CD4-positive, alpha-beta T cell treated with Interleukin-15 for 4 hours (primary cell): ENCODE data around the gene MYL7.
"Not testable (repeated sequence)": the region's sequence is repeated elsewhere in the genome, so short reads cannot be mapped to it uniquely, and the experiment has no call there.

ENCODE experiments used
- DNase-seq: peaks from one replicate; pipeline ENCODE4 v3.0.0-alpha.2; 2020; ENCODE audit warnings: low spot score

The MYL7 gene

GRCh38 chr7:44141221-44141850 lies at the start of gene MYL7:
MYL7 (minus strand) TSS chr7:44141332; CDS start chr7:44141305, 27 bp downstream.
- DNase-seq, result no peak

- DNase-seq, result no peak
Measured at GRCh38 chr7:44189993-44190872, 49.1 kb upstream of the MYL7 start.

GRCh38 chr7:44189286-44189992 lies 48.3 kb upstream of the MYL7 start, which contains the start of gene GCK:
GCK (minus strand) TSS chr7:44189439; CDS start chr7:44188953, 486 bp downstream.
- DNase-seq, result no peak

- DNase-seq, result no peak
Measured at GRCh38 chr7:44188480-44189225, 47.5 kb upstream of the MYL7 start.

- no peak for DNase-seq
Measured at GRCh38 chr7:44187636-44188416, 46.7 kb upstream of the MYL7 start.

- no peak for DNase-seq
Measured at GRCh38 chr7:44186736-44187135, 45.6 kb upstream of the MYL7 start.

- DNase-seq, result no peak
Measured at GRCh38 chr7:44185729-44186128, 44.6 kb upstream of the MYL7 start.

GRCh38 chr7:44184873-44185446 lies 43.8 kb upstream of the MYL7 start:
- no peak for DNase-seq

GRCh38 chr7:44184206-44184872 lies 43.2 kb upstream of the MYL7 start:
- no peak for DNase-seq

GRCh38 chr7:44183386-44183785 lies 42.3 kb upstream of the MYL7 start:
- DNase-seq, result no peak

- DNase-seq, result no peak
Measured at GRCh38 chr7:44182827-44183226, 41.7 kb upstream of the MYL7 start.

GRCh38 chr7:44180631-44181030 lies 39.5 kb upstream of the MYL7 start:
- DNase-seq, result no peak

GRCh38 chr7:44177570-44178131 lies 36.5 kb upstream of the MYL7 start:
- DNase-seq, result no peak

- no peak for DNase-seq
Measured at GRCh38 chr7:44176486-44176885, 35.4 kb upstream of the MYL7 start.

- no peak for DNase-seq
Measured at GRCh38 chr7:44175730-44176129, 34.6 kb upstream of the MYL7 start.

GRCh38 chr7:44174694-44174948 lies 33.5 kb upstream of the MYL7 start:
- not testable (repeated sequence) for DNase-seq

GRCh38 chr7:44173911-44174693 lies 33.0 kb upstream of the MYL7 start:
- DNase-seq, result no peak

GRCh38 chr7:44172803-44173424 lies 31.8 kb upstream of the MYL7 start:
- DNase-seq, result no peak

GRCh38 chr7:44172352-44172751 lies 31.2 kb upstream of the MYL7 start:
- DNase-seq, result no peak
